ENCODE data around the gene NEAT1.

DNA sequence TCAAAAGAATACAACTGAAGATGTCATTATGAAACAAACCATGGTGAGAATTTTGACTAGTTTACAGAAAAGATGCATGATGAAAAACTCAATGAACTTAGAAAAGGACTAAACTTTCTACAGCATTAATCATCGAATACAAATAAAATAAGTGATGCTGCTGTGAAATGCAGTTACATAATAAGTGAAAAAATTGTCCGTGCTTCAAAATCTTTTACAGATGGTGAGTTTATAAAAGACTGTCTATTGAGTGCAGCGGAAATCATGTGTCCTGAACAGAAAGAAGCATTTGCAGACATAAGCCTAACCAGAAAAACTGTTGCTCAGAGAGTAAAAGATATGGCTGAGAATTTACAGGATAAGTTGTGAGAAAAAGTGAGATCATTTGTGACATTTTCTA lies 33.8 kb downstream of the NEAT1 start:
- TF ChIP-seq REST (IDR thresholded peaks at IDR 0.05; ENCODE audit: insufficient read depth in 1 of 2, low read depth in 2 of 2, low read length in 2 of 2) (no peak), POLR2AphosphoS5 (IDR thresholded peaks at IDR 0.05; ENCODE audit: low read depth, low read length) (no peak), TAF1 (IDR thresholded peaks at IDR 0.05; ENCODE audit: borderline replicate concordance, insufficient read depth, low read length) (no peak)
